Tibial nerve (tissue), 4 donors: ENCODE data around the gene KIT. TPM values are rescaled to one million over a fixed set of nuclear protein-coding genes. Genes with fewer than 3 reads are reported as not detected.

ENCODE experiments used
- DNase-seq, 2 donors: peaks; one replicate each; pipeline ENCODE4 v3.0.0-alpha.2; 2019; ENCODE audit warnings: low spot score in 2 of 2
- H3K27ac ChIP-seq, 4 donors: fragments of 200-600 bp; sonication (generic) in 3 of 4; one replicate each; pipeline ENCODE4 v1.5.1; 2017 to 2019; ENCODE audit warnings: mild to moderate bottlenecking in 1 of 4
- H3K27me3 ChIP-seq, 2 donors: fragments of 200-600 bp; sonication (generic) in 1 of 2; one replicate each; pipeline versions ENCODE4 v1.5.1 to v1.6.0; 2017 to 2019
- H3K36me3 ChIP-seq, 3 donors: fragments of 200-600 bp; sonication (generic); one replicate each; pipeline ENCODE4 v1.5.1; 2018 to 2019
- H3K4me1 ChIP-seq, 4 donors: fragments of 200-600 bp; sonication (generic) in 3 of 4; one replicate each; pipeline ENCODE4 v1.5.1; 2017 to 2019
- H3K4me3 ChIP-seq, 4 donors: fragments of 200-600 bp; sonication (generic) in 3 of 4; one replicate each; pipeline ENCODE4 v1.5.1; 2017 to 2019; ENCODE audit warnings: mild to moderate bottlenecking in 1 of 4, moderate library complexity in 1 of 4
- H3K9me3 ChIP-seq, 4 donors: fragments of 200-600 bp; sonication (generic) in 3 of 4; one replicate each; pipeline ENCODE4 v1.5.1; 2017 to 2019
- CTCF ChIP-seq, 5 experiments: fragments of 200-600 bp in 3 of 5; fragments of 450-650 bp in 2 of 5; sonication (generic) in 3 of 5; IDR thresholded peaks; one replicate each; pipeline ENCODE4 v1.5.1; 2016 to 2019; ENCODE audit warnings: antibody characterized with exemption in 5 of 5, mild to moderate bottlenecking in 3 of 5, moderate library complexity in 2 of 5
- EP300 ChIP-seq, 2 donors: sonication (generic); formaldehyde crosslinking; IDR thresholded peaks; one replicate each; pipeline ENCODE4 v1.6.1; 2017; ENCODE audit warnings: antibody characterized with exemption in 2 of 2, mild to moderate bottlenecking in 1 of 2
- POLR2A ChIP-seq, 2 donors: fragments of 450-650 bp; IDR thresholded peaks; one replicate each; pipeline ENCODE4 v1.6.1; 2017; ENCODE audit warnings: antibody characterized with exemption in 2 of 2, mild to moderate bottlenecking in 2 of 2, moderate library complexity in 2 of 2
- WGBS, 2 donors: methylation state at CpG; one replicate each; pipeline ENCODE4 v1.1.5; 2018; 5-methylcytosine and 5-hydroxymethylcytosine counted together
- total RNA-seq, 4 donors: library from RNA; depleted of rRNA; stranded (reverse); fragments of >200 nt; gene quantifications; one replicate each; pipeline ENCODE4 v1.1.0, GENCODE V29; 2016

KIT gene
- 10 to 100 TPM in 1 of 4 donors, 1 to 10 TPM in 3; 1.5 to 18.6 (median 8.4) TPM for total RNA-seq

- no peak for DNase-seq
Observed at GRCh38 chr4:54657551-54658251, at the start of gene KIT. TSS of gene KIT (plus strand) at chr4:54657957. CDS start at chr4:54658015, 58 bp downstream.

GRCh38 chr4:54609310-54609709 is 48.4 kb upstream of the KIT start:
- Histone ChIP-seq H3K9me3 (peaks cover 0 to 15% (median 0%) of the 10 kb centered on the region in 4 donors), H3K36me3 (no peaks in the 10 kb centered on the region), H3K27me3 (no peaks in the 10 kb centered on the region), H3K4me1 (no peaks in the 10 kb centered on the region), H3K4me3 (no peak overlapping the region), H3K27ac (no peak overlapping the region)
- 82 to 97% methylated on average over 1 of the region's 1 CpG for WGBS, 2 donors
- no peak for TF ChIP-seq EP300 (IDR thresholded peaks at IDR 0.05)
- TF ChIP-seq POLR2A (IDR thresholded peaks at IDR 0.05), result no peak
- no peak for TF ChIP-seq CTCF (IDR thresholded peaks at IDR 0.05)
- no peak for DNase-seq

More at GRCh38 chr4:54657551-54658251, at the start of gene KIT:
- peaks cover 0 to 36% (median 18%) of the 10 kb centered on the region in 4 donors for H3K4me1 ChIP-seq
- TF ChIP-seq CTCF (IDR thresholded peaks at IDR 0.05) (no peak), POLR2A (IDR thresholded peaks at IDR 0.05) (no peak), EP300 (IDR thresholded peaks at IDR 0.05) (no peak)
- H3K27me3 ChIP-seq, result peaks cover 0 to 41% of the 10 kb centered on the region in 2 donors
- H3K4me3 ChIP-seq, result peak within 1 kb of the TSS; percentile 28 to 53 (median 44)
- no peaks in the 10 kb centered on the region for H3K9me3 ChIP-seq
- WGBS, 2 donors, result 1% methylated on average over 21 to 62 of the region's 72 CpGs
- H3K36me3 ChIP-seq, result no peaks in the 10 kb centered on the region
- no peak within 1 kb of the TSS for H3K27ac ChIP-seq

- WGBS, 2 donors, result 86 to 88% methylated on average over 4 of the region's 4 CpGs
- TF ChIP-seq EP300 (IDR thresholded peaks at IDR 0.05) (no peak), POLR2A (IDR thresholded peaks at IDR 0.05) (no peak), CTCF (IDR thresholded peaks at IDR 0.05) (no peak)
- H3K4me1 ChIP-seq, result no peaks in the 10 kb centered on the region
- no peaks in the 10 kb centered on the region for H3K36me3 ChIP-seq
- no peak overlapping the region for H3K27ac ChIP-seq
- H3K4me3 ChIP-seq, result no peak overlapping the region
- DNase-seq, result no peak
- H3K27me3 ChIP-seq, result no peaks in the 10 kb centered on the region
- no peaks in the 10 kb centered on the region for H3K9me3 ChIP-seq
Observed at GRCh38 chr4:54614149-54614548, 43.6 kb upstream of the KIT start.

- TF ChIP-seq CTCF (IDR thresholded peaks at IDR 0.05) (no peak), EP300 (IDR thresholded peaks at IDR 0.05) (no peak), POLR2A (IDR thresholded peaks at IDR 0.05) (no peak)
- H3K27me3 ChIP-seq, result no peaks in the 10 kb centered on the region
- H3K36me3 ChIP-seq, result no peaks in the 10 kb centered on the region
- H3K27ac ChIP-seq, result no peak overlapping the region
- 91 to 92% methylated on average over 3 of the region's 3 CpGs for WGBS, 2 donors
- no peak for DNase-seq
- no peaks in the 10 kb centered on the region for H3K9me3 ChIP-seq
- no peak overlapping the region for H3K4me3 ChIP-seq
- H3K4me1 ChIP-seq, result peaks cover 0 to under 1% (median under 1%) of the 10 kb centered on the region in 4 donors
Observed at GRCh38 chr4:54620773-54621172, 37.0 kb upstream of the KIT start.

GRCh38 chr4:54625391-54625790 is 32.4 kb upstream of the KIT start:
- H3K4me1 ChIP-seq, result peaks cover 0 to 10% (median 3%) of the 10 kb centered on the region in 4 donors
- no peaks in the 10 kb centered on the region for H3K36me3 ChIP-seq
- DNase-seq, result peak in 1 of 2 donors; percentile 66
- TF ChIP-seq POLR2A (IDR thresholded peaks at IDR 0.05) (no peak), CTCF (IDR thresholded peaks at IDR 0.05) (no peak), EP300 (IDR thresholded peaks at IDR 0.05) (peak in 1 of 2 donors; percentile 68)
- H3K27me3 ChIP-seq, result no peaks in the 10 kb centered on the region
- H3K27ac ChIP-seq, result peak overlapping the region in 1 of 4 donors; percentile 28
- H3K9me3 ChIP-seq, result no peaks in the 10 kb centered on the region
- 31 to 54% methylated on average over 2 of the region's 2 CpGs for WGBS, 2 donors
- no peak overlapping the region for H3K4me3 ChIP-seq
